Measurements from ENCODE around the gene NMUR1. TPM values are rescaled to one million over a fixed set of nuclear protein-coding genes. Genes with fewer than 3 reads are reported as not detected.

Gene NMUR1
- total and polyA plus RNA-seq, 2 donors (not counting 3 experiments of a cell fraction or from before 2014, with no cell fraction given): not detected

DNA sequence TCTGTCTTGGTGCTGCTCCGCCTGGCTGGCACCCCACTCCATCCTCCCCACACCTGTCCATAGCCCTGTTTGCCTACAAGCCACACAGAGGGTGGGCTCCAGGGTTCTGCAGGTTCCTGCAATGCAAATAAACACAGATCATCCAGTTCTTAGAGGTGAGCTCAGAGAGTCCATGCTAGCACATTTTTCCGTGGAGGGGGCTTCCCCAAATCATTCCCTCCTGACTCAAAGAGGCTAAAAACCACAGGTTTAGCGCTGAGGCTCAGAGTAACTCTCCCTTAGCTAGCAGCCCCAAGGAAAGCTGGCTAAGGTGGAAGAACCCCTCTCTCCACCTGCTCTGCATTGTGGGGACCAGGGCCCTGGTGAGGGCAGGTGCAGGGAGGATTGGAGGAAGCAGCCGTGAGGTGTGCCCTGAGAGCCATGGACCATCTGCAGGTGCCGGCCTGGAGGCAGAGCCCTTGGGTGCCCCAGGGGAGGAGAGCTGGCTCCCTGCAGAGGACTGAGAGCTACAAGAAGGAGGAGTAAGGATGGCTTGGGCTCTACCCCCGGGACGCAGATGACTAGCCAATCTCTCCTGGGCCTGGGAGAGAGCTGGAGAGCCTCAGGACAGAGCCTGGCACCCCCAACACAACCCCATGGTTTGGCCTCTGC, 38.7 kb upstream of the NMUR1 start:
- Histone ChIP-seq H2AFZ (ENCODE audit: low read depth, low read length) (no peak overlapping the region), H3K9me1 (replicated peaks; ENCODE audit: control insufficient read depth, extremely low read depth, insufficient read depth, low read length) (no peaks in the 10 kb centered on the region), H3K79me2 (ENCODE audit: control insufficient read depth, insufficient read depth, low read length) (no peaks in the 10 kb centered on the region), H3K36me3 (ENCODE audit: control insufficient read depth in 2 of 2, extremely low read depth in 1 of 2, insufficient read depth in 2 of 2, low read length in 2 of 2) (no peaks in the 10 kb centered on the region), H3K4me2 (ENCODE audit: insufficient read depth, low read length) (no peak overlapping the region), H3K27me3 (ENCODE audit: control insufficient read depth in 2 of 2, insufficient read depth in 2 of 2, low read length in 2 of 2) (no peaks in the 10 kb centered on the region), H3K4me1 (ENCODE audit: control insufficient read depth, extremely low read depth, insufficient read depth, low read length) (no peaks in the 10 kb centered on the region), H3K9ac (replicated peaks; ENCODE audit: extremely low read depth, insufficient read depth, low read length) (no peak overlapping the region), H3K9me3 (replicated peaks; ENCODE audit: control insufficient read depth, insufficient read depth, low read length) (no peaks in the 10 kb centered on the region), H4K20me1 (replicated peaks; ENCODE audit: control insufficient read depth, extremely low read depth, insufficient read depth, low read length) (no peaks in the 10 kb centered on the region), H3K4me3 (replicated peaks in 1 of 3; ENCODE audit: insufficient read depth in 1 of 3, low read depth in 1 of 3, low read length in 3 of 3) (no peak overlapping the region), H3K27ac (ENCODE audit: insufficient read depth, low read depth, low read length) (no peak overlapping the region)
- no peak for FAIRE-seq
- CTCF ChIA-PET: interaction anchor here (1.5 to 5.5 kb wide), 3 partner anchors 10 to 36 kb away, joined by 3 to 28 read pairs (median 6); no protein-coding TSS in a partner anchor
- intact Hi-C loops (cut with micrococcal nuclease): no loop called here
- POLR2A ChIA-PET: no interaction called here
- DNase-seq (ENCODE audit: low read depth, low spot score): no peak
- BruUV-seq (replicated peaks): no TSS peak
- dilution Hi-C loops (cut with MboI; ENCODE audit: extremely low pct_ligation_motif_present, low sequenced_read_pairs): no loop called here
- TF ChIP-seq EZH2 (IDR thresholded peaks at IDR 0.05; ENCODE audit: borderline replicate concordance, low read depth, low read length, severe bottlenecking) (no peak), CTCF (IDR thresholded peaks at IDR 0.05; ENCODE audit: extremely low read depth in 1 of 2, insufficient read depth in 1 of 2, low read depth in 1 of 2, low read length in 2 of 2) (no peak), MAX (IDR thresholded peaks at IDR 0.05; ENCODE audit: insufficient read depth, insufficient read length) (no peak), POLR2A (IDR thresholded peaks at IDR 0.05; ENCODE audit: low read depth, low read length) (no peak), JUN (IDR thresholded peaks at IDR 0.05; ENCODE audit: borderline replicate concordance, insufficient read depth, insufficient read length, low read depth) (no peak), FOS (IDR thresholded peaks at IDR 0.05; ENCODE audit: borderline replicate concordance, insufficient read depth, low read length) (no peak), GATA2 (IDR thresholded peaks at IDR 0.05; ENCODE audit: insufficient read depth, insufficient read length, low read depth, low read length) (no peak), POLR2AphosphoS5 (IDR thresholded peaks at IDR 0.05; ENCODE audit: insufficient read depth, low read depth, low read length) (no peak), MYC (IDR thresholded peaks at IDR 0.05; ENCODE audit: low read depth, low read length) (no peak)
